WTC11 (cell line): Measurements from ENCODE around the gene EMC1. TPM values are rescaled to one million over a fixed set of nuclear protein-coding genes. Genes with fewer than 3 reads are reported as not detected.
A peak's percentile ranks its signal among the peaks of the same experiment; 100 is the strongest.

Source experiments
- ATAC-seq: fragments of 200-7000 bp; cut with Tn5 transposase; 2 replicates; pipeline ENCODE4 v1.10.0; 2021; ENCODE audit warnings: mild to moderate bottlenecking, moderate library complexity
- CTCF ChIA-PET: fragments of 300-600 bp; sonication (Branson Sonifier 250); formaldehyde crosslinking; loops from one replicate; lab custom pipeline; 2021; ENCODE audit warnings: antibody characterized with exemption; lab: Charles Lee
- POLR2A ChIA-PET: fragments of 350-600 bp; sonication (Branson Sonifier 250); formaldehyde crosslinking; loops from one replicate; lab custom pipeline; 2021; ENCODE audit warnings: antibody characterized with exemption; lab: Charles Lee
- DNase-seq: peaks from one replicate; pipeline ENCODE4 v3.0.0; 2021; ENCODE audit warnings: low spot score
- H3K27ac Mint-ChIP-seq: 2 replicates; pipeline ENCODE4 v1.8.0; 2021; ENCODE audit warnings: mixed read lengths
- H3K27me3 Mint-ChIP-seq: 2 replicates; pipeline ENCODE4 v1.8.0; 2021; ENCODE audit warnings: low read depth, mild to moderate bottlenecking, moderate library complexity, mixed read lengths
- H3K36me3 Mint-ChIP-seq: 2 replicates; pipeline ENCODE4 v1.8.0; 2021; ENCODE audit warnings: mixed read lengths
- H3K4me1 Mint-ChIP-seq: 2 replicates; pipeline ENCODE4 v1.8.0; 2022; ENCODE audit warnings: mixed read lengths
- H3K4me3 Mint-ChIP-seq: 2 replicates; pipeline ENCODE4 v1.8.0; 2021; ENCODE audit warnings: mild to moderate bottlenecking, moderate library complexity, mixed read lengths
- H3K9me3 Mint-ChIP-seq: 2 replicates; pipeline ENCODE4 v1.8.0; 2021; ENCODE audit warnings: mixed read lengths
- ELF4 ChIP-seq: sonication (generic); formaldehyde crosslinking; IDR thresholded peaks from 2 replicates; pipeline ENCODE4 v1.8.1; 2022; ENCODE audit warnings: low read depth, mild to moderate bottlenecking, moderate library complexity, missing genetic modification reagents
- FOXP1 ChIP-seq: sonication (generic); formaldehyde crosslinking; IDR thresholded peaks from 2 replicates; pipeline ENCODE4 v1.8.0; 2022; ENCODE audit warnings: missing genetic modification reagents, mild to moderate bottlenecking, moderate library complexity, borderline replicate concordance
- GABPB1 ChIP-seq: sonication (generic); formaldehyde crosslinking; IDR thresholded peaks from 2 replicates; pipeline ENCODE4 v1.8.1; 2023; ENCODE audit warnings: mild to moderate bottlenecking, missing genetic modification reagents
- GRHL2 ChIP-seq: fragments of 250-450 bp; sonication (Bioruptor Pico); IDR thresholded peaks from 2 replicates; pipeline ENCODE4 v1.8.0; 2022; ENCODE audit warnings: mild to moderate bottlenecking, moderate library complexity; ENCODE audit not compliant: insufficient replicate concordance, severe bottlenecking
- NR2C2 ChIP-seq: sonication (generic); formaldehyde crosslinking; IDR thresholded peaks from 2 replicates; pipeline ENCODE4 v1.8.0; 2022; ENCODE audit warnings: mild to moderate bottlenecking, missing genetic modification reagents
- NR3C1 ChIP-seq: sonication (generic); formaldehyde crosslinking; conservative IDR thresholded peaks from 2 replicates; pipeline ENCODE4 v1.8.1; 2023; ENCODE audit warnings: low read depth, mild to moderate bottlenecking, missing genetic modification reagents
- PRRX2 ChIP-seq: fragments of 250-450 bp; sonication (Bioruptor Pico); IDR thresholded peaks from 2 replicates; pipeline ENCODE4 v1.8.0; 2021; ENCODE audit warnings: mild to moderate bottlenecking
- RELA ChIP-seq: sonication (generic); formaldehyde crosslinking; IDR thresholded peaks from 2 replicates; pipeline ENCODE4 v1.8.1; 2022; ENCODE audit warnings: missing genetic modification reagents, mild to moderate bottlenecking, borderline replicate concordance
- RORB ChIP-seq: fragments of 250-450 bp; sonication (Bioruptor Pico); IDR thresholded peaks from 2 replicates; pipeline ENCODE4 v1.9.0; 2021; ENCODE audit warnings: mild to moderate bottlenecking
- SMAD4 ChIP-seq: sonication (generic); formaldehyde crosslinking; IDR thresholded peaks from 2 replicates; pipeline ENCODE4 v1.8.0; 2022; ENCODE audit warnings: mild to moderate bottlenecking, missing genetic modification reagents
- TCF7 ChIP-seq: sonication (generic); formaldehyde crosslinking; IDR thresholded peaks from 2 replicates; pipeline ENCODE4 v1.8.0; 2022; ENCODE audit warnings: mild to moderate bottlenecking, low read depth, missing genetic modification reagents, moderate library complexity
- TP53 ChIP-seq: sonication (generic); formaldehyde crosslinking; IDR thresholded peaks from 2 replicates; pipeline ENCODE4 v1.8.1; 2023; ENCODE audit warnings: mild to moderate bottlenecking, missing genetic modification reagents
- ZNF219 ChIP-seq: sonication (generic); formaldehyde crosslinking; IDR thresholded peaks from 2 replicates; pipeline ENCODE4 v1.8.0; 2023; ENCODE audit warnings: missing genetic modification reagents, mild to moderate bottlenecking, borderline replicate concordance
- ZNF263 ChIP-seq: sonication (generic); formaldehyde crosslinking; IDR thresholded peaks from 2 replicates; pipeline ENCODE4 v1.8.1; 2022; ENCODE audit warnings: low read depth, mild to moderate bottlenecking, moderate library complexity, missing genetic modification reagents
- ZNF416 ChIP-seq: fragments of 250-450 bp; sonication (Bioruptor Pico); IDR thresholded peaks from 2 replicates; pipeline ENCODE4 v1.9.0; 2021; ENCODE audit warnings: mild to moderate bottlenecking, inconsistent platforms
- total RNA-seq: library from RNA; stranded (reverse); gene quantifications from 3 replicates; pipeline ENCODE4 v1.2.3, GENCODE V29; 2021
- TF ChIP-seq, protein P1 (sequence below): fragments of 250-450 bp; sonication (Bioruptor Pico); IDR thresholded peaks from 2 replicates; pipeline ENCODE4 v2.1.2; 2022; ENCODE audit warnings: mild to moderate bottlenecking, moderate library complexity
- TF ChIP-seq, protein P2 (sequence below): sonication (generic); formaldehyde crosslinking; IDR thresholded peaks from 2 replicates; pipeline ENCODE4 v1.8.0; 2023; ENCODE audit warnings: missing genetic modification reagents
- TF ChIP-seq, protein P3 (sequence below): sonication (generic); formaldehyde crosslinking; conservative IDR thresholded peaks from 2 replicates; pipeline ENCODE4 v1.8.1; 2023; ENCODE audit warnings: mild to moderate bottlenecking, low read depth, missing genetic modification reagents, moderate library complexity
- TF ChIP-seq, protein P4 (sequence below): sonication (generic); formaldehyde crosslinking; conservative IDR thresholded peaks from 2 replicates; pipeline ENCODE4 v1.8.1; 2022; ENCODE audit warnings: mild to moderate bottlenecking, missing genetic modification reagents
- TF ChIP-seq, protein P5 (sequence below): sonication (generic); formaldehyde crosslinking; IDR thresholded peaks from 2 replicates; pipeline ENCODE4 v1.8.1; 2022; ENCODE audit warnings: mild to moderate bottlenecking, moderate library complexity, missing genetic modification reagents
- TF ChIP-seq, protein P6 (sequence below): sonication (generic); formaldehyde crosslinking; IDR thresholded peaks from 2 replicates; pipeline ENCODE4 v1.8.1; 2022; ENCODE audit warnings: low read depth, mild to moderate bottlenecking, moderate library complexity, missing genetic modification reagents, borderline replicate concordance
- TF ChIP-seq, protein P7 (sequence below): fragments of 200-600 bp; IDR thresholded peaks from 2 replicates; pipeline ENCODE4 v1.8.0; 2022; ENCODE audit warnings: antibody characterized with exemption
- TF ChIP-seq, protein P8 (sequence below): fragments of 250-450 bp; sonication (Bioruptor Pico); IDR thresholded peaks from 2 replicates; pipeline ENCODE4 v1.9.0; 2021; ENCODE audit warnings: mild to moderate bottlenecking, borderline replicate concordance

EMC1 gene
- total RNA-seq, 1 experiment from 2014 or later = 53.5 TPM

DNA sequence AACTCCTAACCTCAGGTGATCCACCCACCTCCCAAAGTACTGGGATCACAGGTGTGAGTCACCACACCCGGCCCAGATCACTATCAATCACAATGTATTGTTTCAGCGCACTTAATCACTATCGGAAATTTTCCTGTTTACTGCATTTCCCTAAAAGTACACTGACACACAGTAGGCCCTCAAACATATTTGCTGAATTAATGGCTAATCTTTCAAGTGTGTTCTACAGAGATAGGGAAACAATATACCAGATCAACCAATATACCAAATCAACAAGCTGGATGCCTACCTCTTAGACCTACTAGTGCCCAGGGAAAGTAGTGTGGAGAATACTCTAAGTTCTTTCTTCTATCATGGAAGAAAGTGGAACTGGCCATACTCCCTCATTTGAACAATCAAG lies 58.3 kb downstream of the EMC1 start (continued):
- TF ChIP-seq ZNF263 (no peak), NR3C1 (no peak), TCF7 (CRISPR knock-in tag) (no peak), PRRX2 (no peak)
- TF ChIP-seq, protein P1, sequence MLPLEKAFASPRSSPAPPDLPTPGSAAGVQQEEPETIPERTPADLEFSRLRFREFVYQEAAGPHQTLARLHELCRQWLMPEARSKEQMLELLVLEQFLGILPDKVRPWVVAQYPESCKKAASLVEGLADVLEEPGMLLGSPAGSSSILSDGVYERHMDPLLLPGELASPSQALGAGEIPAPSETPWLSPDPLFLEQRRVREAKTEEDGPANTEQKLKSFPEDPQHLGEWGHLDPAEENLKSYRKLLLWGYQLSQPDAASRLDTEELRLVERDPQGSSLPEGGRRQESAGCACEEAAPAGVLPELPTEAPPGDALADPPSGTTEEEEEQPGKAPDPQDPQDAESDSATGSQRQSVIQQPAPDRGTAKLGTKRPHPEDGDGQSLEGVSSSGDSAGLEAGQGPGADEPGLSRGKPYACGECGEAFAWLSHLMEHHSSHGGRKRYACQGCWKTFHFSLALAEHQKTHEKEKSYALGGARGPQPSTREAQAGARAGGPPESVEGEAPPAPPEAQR (CRISPR knock-in tag) = no peak
- TF ChIP-seq, protein P2, sequence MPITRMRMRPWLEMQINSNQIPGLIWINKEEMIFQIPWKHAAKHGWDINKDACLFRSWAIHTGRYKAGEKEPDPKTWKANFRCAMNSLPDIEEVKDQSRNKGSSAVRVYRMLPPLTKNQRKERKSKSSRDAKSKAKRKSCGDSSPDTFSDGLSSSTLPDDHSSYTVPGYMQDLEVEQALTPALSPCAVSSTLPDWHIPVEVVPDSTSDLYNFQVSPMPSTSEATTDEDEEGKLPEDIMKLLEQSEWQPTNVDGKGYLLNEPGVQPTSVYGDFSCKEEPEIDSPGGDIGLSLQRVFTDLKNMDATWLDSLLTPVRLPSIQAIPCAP (CRISPR knock-in tag) = no peak
- TF ChIP-seq, protein P3, sequence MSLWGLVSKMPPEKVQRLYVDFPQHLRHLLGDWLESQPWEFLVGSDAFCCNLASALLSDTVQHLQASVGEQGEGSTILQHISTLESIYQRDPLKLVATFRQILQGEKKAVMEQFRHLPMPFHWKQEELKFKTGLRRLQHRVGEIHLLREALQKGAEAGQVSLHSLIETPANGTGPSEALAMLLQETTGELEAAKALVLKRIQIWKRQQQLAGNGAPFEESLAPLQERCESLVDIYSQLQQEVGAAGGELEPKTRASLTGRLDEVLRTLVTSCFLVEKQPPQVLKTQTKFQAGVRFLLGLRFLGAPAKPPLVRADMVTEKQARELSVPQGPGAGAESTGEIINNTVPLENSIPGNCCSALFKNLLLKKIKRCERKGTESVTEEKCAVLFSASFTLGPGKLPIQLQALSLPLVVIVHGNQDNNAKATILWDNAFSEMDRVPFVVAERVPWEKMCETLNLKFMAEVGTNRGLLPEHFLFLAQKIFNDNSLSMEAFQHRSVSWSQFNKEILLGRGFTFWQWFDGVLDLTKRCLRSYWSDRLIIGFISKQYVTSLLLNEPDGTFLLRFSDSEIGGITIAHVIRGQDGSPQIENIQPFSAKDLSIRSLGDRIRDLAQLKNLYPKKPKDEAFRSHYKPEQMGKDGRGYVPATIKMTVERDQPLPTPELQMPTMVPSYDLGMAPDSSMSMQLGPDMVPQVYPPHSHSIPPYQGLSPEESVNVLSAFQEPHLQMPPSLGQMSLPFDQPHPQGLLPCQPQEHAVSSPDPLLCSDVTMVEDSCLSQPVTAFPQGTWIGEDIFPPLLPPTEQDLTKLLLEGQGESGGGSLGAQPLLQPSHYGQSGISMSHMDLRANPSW (CRISPR knock-in tag) = no peak

DNA sequence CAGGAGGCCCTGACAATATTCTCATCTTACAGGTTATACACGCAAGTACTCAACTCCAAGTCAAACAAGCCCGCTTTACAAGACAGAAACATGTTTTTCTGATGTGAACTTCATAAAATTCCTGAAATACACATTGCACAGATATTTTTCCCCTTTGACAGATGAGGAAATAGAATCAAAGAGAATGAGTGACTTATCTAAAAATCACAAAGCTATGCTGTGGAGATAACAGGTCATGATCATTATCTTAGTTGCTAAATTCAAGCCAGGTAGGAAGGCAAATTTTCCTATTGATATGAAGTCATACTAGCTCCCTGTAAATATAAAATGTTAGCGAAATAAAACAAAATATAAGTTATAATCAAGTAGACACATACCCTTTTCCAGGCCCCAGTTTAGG lies 59.5 kb downstream of the EMC1 start:
- Mint-ChIP-seq H3K4me1 (peaks cover 13% of the 10 kb centered on the region), H3K9me3 (no peaks in the 10 kb centered on the region), H3K4me3 (no peak overlapping the region), H3K36me3 (peaks cover 74% of the 10 kb centered on the region), H3K27me3 (no peaks in the 10 kb centered on the region), H3K27ac (peak overlapping the region; percentile 24; the same call in 1 of the 2 replicates)
- ATAC-seq = no peak
- POLR2A ChIA-PET = no interaction called here
- CTCF ChIA-PET = no interaction called here
- DNase-seq = no peak
- TF ChIP-seq FOXP1 (CRISPR knock-in tag) = no peak
- no peak for TF ChIP-seq GABPB1
- TF ChIP-seq, protein P4, sequence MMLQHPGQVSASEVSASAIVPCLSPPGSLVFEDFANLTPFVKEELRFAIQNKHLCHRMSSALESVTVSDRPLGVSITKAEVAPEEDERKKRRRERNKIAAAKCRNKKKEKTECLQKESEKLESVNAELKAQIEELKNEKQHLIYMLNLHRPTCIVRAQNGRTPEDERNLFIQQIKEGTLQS (CRISPR knock-in tag) = no peak
- TF ChIP-seq NR2C2 (CRISPR knock-in tag) = no peak
- TF ChIP-seq, protein P5, sequence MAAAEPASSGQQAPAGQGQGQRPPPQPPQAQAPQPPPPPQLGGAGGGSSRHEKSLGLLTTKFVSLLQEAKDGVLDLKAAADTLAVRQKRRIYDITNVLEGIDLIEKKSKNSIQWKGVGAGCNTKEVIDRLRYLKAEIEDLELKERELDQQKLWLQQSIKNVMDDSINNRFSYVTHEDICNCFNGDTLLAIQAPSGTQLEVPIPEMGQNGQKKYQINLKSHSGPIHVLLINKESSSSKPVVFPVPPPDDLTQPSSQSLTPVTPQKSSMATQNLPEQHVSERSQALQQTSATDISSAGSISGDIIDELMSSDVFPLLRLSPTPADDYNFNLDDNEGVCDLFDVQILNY (CRISPR knock-in tag) = no peak
- TF ChIP-seq, protein P6, sequence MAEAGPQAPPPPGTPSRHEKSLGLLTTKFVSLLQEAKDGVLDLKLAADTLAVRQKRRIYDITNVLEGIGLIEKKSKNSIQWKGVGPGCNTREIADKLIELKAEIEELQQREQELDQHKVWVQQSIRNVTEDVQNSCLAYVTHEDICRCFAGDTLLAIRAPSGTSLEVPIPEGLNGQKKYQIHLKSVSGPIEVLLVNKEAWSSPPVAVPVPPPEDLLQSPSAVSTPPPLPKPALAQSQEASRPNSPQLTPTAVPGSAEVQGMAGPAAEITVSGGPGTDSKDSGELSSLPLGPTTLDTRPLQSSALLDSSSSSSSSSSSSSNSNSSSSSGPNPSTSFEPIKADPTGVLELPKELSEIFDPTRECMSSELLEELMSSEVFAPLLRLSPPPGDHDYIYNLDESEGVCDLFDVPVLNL (CRISPR knock-in tag) = no peak
- no peak for TF ChIP-seq GRHL2
- no peak for TF ChIP-seq RELA
- no peak for TF ChIP-seq ZNF263
- TF ChIP-seq, protein P7, sequence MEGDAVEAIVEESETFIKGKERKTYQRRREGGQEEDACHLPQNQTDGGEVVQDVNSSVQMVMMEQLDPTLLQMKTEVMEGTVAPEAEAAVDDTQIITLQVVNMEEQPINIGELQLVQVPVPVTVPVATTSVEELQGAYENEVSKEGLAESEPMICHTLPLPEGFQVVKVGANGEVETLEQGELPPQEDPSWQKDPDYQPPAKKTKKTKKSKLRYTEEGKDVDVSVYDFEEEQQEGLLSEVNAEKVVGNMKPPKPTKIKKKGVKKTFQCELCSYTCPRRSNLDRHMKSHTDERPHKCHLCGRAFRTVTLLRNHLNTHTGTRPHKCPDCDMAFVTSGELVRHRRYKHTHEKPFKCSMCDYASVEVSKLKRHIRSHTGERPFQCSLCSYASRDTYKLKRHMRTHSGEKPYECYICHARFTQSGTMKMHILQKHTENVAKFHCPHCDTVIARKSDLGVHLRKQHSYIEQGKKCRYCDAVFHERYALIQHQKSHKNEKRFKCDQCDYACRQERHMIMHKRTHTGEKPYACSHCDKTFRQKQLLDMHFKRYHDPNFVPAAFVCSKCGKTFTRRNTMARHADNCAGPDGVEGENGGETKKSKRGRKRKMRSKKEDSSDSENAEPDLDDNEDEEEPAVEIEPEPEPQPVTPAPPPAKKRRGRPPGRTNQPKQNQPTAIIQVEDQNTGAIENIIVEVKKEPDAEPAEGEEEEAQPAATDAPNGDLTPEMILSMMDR = no peak
- TF ChIP-seq SMAD4 = no peak
- no peak for TF ChIP-seq RORB (CRISPR knock-in tag)
- TF ChIP-seq, protein P8, sequence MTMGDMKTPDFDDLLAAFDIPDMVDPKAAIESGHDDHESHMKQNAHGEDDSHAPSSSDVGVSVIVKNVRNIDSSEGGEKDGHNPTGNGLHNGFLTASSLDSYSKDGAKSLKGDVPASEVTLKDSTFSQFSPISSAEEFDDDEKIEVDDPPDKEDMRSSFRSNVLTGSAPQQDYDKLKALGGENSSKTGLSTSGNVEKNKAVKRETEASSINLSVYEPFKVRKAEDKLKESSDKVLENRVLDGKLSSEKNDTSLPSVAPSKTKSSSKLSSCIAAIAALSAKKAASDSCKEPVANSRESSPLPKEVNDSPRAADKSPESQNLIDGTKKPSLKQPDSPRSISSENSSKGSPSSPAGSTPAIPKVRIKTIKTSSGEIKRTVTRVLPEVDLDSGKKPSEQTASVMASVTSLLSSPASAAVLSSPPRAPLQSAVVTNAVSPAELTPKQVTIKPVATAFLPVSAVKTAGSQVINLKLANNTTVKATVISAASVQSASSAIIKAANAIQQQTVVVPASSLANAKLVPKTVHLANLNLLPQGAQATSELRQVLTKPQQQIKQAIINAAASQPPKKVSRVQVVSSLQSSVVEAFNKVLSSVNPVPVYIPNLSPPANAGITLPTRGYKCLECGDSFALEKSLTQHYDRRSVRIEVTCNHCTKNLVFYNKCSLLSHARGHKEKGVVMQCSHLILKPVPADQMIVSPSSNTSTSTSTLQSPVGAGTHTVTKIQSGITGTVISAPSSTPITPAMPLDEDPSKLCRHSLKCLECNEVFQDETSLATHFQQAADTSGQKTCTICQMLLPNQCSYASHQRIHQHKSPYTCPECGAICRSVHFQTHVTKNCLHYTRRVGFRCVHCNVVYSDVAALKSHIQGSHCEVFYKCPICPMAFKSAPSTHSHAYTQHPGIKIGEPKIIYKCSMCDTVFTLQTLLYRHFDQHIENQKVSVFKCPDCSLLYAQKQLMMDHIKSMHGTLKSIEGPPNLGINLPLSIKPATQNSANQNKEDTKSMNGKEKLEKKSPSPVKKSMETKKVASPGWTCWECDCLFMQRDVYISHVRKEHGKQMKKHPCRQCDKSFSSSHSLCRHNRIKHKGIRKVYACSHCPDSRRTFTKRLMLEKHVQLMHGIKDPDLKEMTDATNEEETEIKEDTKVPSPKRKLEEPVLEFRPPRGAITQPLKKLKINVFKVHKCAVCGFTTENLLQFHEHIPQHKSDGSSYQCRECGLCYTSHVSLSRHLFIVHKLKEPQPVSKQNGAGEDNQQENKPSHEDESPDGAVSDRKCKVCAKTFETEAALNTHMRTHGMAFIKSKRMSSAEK (CRISPR knock-in tag) = no peak
- no peak for TF ChIP-seq ELF4 (CRISPR knock-in tag)
- no peak for TF ChIP-seq TP53 (CRISPR knock-in tag)
- no peak for TF ChIP-seq ZNF219 (CRISPR knock-in tag)
- TF ChIP-seq ZNF416 (CRISPR knock-in tag) = no peak
